Fibroblast of villous mesenchyme (primary cell): ENCODE data around the gene PTPRM. TPM values are rescaled to one million over a fixed set of nuclear protein-coding genes. Genes with fewer than 3 reads are reported as not detected.

Source experiments
- DNase-seq: peaks from one replicate; pipeline ENCODE4 v3.0.0-alpha.2; 2010; ENCODE audit warnings: low read depth
- H3K4me3 ChIP-seq: 2 replicates; pipeline ENCODE4 v1.5.1; 2011; ENCODE audit warnings: low read depth, mild to moderate bottlenecking, low read length
- total RNA-seq: library from RNA; depleted of rRNA; stranded (reverse); fragments of >200 nt; gene quantifications from 2 replicates; pipeline ENCODE4 v1.2.3, GENCODE V29; 2012
- TF ChIP-seq, protein P1 (sequence below): IDR thresholded peaks from 2 replicates; pipeline ENCODE4 v1.5.1; 2012; ENCODE audit warnings: low read depth, mild to moderate bottlenecking, low read length; ENCODE audit not compliant: insufficient read depth

PTPRM gene
- total RNA-seq, 1 donor: 56.1 TPM

DNA sequence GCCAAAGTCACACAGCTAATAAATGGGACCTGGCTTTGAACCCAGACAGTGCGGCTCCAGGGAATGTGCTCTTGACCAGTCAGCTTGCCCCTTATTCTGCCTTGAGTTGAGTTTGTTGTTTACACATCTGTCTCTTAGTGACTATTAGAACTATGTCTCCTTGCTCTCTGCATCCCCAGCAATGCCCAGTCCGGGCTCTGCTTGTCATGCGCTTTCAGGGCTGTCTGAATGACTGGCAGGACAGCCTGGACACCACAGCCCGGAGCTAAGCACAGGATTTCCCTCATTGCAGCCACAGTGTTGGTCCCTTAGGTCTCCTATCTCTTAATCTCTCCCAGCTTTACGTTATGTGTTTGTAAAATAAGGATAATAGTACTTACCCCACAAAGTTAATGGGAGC, 795.7 kb downstream of the PTPRM start:
- TF ChIP-seq, protein P1, sequence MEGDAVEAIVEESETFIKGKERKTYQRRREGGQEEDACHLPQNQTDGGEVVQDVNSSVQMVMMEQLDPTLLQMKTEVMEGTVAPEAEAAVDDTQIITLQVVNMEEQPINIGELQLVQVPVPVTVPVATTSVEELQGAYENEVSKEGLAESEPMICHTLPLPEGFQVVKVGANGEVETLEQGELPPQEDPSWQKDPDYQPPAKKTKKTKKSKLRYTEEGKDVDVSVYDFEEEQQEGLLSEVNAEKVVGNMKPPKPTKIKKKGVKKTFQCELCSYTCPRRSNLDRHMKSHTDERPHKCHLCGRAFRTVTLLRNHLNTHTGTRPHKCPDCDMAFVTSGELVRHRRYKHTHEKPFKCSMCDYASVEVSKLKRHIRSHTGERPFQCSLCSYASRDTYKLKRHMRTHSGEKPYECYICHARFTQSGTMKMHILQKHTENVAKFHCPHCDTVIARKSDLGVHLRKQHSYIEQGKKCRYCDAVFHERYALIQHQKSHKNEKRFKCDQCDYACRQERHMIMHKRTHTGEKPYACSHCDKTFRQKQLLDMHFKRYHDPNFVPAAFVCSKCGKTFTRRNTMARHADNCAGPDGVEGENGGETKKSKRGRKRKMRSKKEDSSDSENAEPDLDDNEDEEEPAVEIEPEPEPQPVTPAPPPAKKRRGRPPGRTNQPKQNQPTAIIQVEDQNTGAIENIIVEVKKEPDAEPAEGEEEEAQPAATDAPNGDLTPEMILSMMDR: no peak
- DNase-seq: no peak
- H3K4me3 ChIP-seq: no peak overlapping the region

DNA sequence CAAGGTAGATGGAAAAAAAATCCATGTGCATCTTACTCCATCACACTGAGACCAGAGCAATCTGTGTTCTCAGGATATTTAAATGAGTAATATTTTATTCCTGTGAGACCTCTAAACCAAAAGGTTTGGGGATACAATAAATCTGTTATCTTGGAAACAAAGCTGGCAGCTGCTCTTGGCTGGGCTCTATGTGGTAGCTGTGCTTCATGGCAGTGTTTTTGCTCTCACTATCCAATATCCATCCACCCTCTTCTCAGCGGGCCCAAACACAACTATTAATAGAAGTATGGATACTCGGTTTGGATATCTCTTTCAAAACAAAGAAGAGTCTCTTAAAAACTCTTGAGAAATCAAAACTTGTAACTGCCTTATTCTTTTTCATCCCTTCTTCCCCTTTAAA, 797.3 kb downstream of the PTPRM start:
- TF ChIP-seq, protein P1: no peak
- no peak for DNase-seq
- H3K4me3 ChIP-seq: no peak overlapping the region

DNA sequence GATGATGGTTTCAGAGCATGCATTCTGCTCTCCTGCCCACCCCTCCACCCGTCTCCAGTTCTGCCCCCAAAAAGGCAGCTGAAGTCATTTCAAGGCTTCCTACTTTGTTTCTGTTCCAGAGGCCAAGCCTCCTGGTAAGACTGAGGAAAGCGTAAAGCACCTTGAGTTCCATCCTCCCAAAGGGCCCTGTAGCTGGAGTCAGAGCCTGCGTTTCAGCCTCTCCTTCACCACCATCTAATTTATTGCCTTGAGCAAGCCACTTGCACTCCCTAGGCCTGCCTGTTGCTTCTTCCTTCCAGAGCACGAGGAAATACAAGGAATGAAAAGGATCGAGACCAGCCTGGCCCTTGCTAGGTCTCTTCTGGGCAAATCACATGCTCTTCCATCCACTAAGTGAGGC, 797.9 kb downstream of the PTPRM start:
- no peak overlapping the region for H3K4me3 ChIP-seq
- TF ChIP-seq, protein P1: no peak
- DNase-seq: no peak

DNA sequence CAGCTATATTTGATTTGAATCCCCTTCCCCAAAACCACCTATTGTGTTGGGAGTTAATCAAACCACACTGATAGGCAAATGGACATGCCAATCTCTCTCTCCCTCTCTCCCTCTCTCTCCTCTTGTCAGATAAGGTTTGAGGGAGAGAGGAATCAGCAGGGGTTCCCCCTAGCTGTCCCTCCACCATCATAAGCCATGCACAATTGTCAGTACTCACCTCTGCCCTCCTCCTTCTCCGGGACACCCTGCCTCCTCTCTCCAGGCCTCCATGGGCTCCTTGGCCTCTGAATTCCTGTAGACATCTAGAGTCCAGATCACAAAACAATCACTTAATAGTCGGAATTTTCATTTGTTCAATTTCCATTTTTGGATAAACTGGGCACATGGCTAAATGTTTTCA, 798.4 kb downstream of the PTPRM start:
- TF ChIP-seq, protein P1: no peak
- no peak for DNase-seq
- no peak overlapping the region for H3K4me3 ChIP-seq

DNA sequence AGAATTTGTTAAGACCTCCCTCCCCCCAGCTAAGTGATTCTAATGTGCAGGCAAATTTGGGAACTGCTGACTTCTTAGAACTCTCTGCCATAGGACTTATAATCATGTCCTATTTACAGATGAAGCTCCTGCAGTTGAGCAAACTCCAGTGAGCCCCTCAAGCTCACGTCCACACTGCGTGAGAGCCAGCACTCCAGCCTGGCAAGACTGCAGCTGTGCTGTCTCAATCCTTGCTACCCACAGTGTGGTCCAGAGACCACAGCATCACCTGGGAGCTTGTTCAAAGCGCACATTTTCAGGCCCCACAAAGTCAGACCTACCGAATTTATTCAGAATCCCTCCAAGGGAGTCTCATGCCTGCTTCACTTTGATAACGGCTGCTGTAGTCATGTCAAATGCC, 799.0 kb downstream of the PTPRM start:
- DNase-seq: no peak
- no peak overlapping the region for H3K4me3 ChIP-seq
- TF ChIP-seq, protein P1: no peak

DNA sequence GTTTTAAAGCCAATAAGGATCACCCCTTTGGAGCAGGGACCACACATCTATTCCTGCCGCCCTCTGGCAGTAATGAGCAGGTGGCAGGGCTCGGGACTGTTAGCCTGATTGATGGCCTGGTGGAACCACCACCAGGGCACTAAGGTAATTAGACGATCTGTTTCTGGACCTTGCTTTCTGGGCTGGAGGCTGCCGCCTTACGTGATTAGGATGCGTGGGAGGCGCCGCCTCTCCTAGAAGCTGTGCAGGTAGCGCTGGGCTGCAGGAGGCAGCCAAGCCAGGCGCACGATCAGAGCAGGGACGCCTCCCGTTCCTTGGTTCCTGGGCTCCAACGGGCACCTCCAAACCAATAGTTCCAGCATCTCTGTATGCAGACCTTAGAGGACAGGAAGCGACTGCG, 799.5 kb downstream of the PTPRM start:
- no peak overlapping the region for H3K4me3 ChIP-seq
- DNase-seq: no peak
- TF ChIP-seq, protein P1: no peak

DNA sequence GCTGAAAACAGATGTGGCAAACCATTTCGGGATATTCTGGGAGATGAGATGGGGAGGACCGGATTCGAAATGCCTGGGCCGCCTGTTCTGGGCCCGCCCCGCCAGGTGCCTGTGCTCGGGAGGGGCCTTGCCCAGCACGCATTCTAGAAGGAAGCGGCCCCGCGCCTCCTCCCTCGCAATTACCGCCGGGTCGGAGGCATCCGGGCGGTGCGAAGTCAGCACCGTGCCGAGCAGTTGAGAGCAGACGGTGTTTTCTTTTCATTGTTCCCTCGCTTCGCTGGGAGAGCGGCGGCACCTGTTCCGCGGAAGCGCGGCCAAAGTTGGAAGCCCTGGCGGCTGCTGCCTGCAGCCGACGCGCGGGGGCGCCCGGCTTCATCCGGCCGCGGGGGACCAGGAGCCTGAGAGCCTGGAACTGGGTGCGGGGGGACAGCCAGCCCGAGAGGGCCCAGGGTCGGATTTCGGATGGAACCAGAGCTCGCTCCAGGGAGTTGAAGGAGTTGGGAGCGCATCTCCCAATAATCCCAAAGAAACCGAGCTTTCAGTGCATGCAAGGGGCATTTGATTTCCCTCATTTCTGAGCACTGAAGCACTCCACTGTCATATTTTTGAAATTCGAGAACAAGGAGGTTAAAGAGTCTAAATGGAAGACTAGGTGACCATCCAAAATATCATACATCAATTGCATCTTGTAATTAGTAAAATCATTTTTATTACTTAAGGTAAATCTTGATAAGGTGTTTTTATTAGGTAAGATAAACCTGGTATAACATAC, 800.3 kb downstream of the PTPRM start:
- peak; percentile 11 for DNase-seq
- peak overlapping the region; percentile 19 for H3K4me3 ChIP-seq
- TF ChIP-seq, protein P1: peak; percentile 63
